Peyer's patch (tissue), 4 donors: ENCODE data around the gene ROBO2.

ENCODE experiments used
- CTCF ChIP-seq, 6 experiments: fragments of 450-650 bp in 4 of 6; fragments of 200-600 bp in 2 of 6; sonication (generic) in 1 of 6; IDR thresholded peaks; one replicate each; pipeline ENCODE4 v1.5.1; 2017 to 2019; ENCODE audit warnings: antibody characterized with exemption in 6 of 6, mild to moderate bottlenecking in 3 of 6, moderate library complexity in 1 of 6
- POLR2A ChIP-seq, 2 donors: fragments of 450-650 bp; IDR thresholded peaks; one replicate each; pipeline ENCODE4 v1.5.1; 2017; ENCODE audit warnings: antibody characterized with exemption in 2 of 2, mild to moderate bottlenecking in 2 of 2, moderate library complexity in 2 of 2

DNA sequence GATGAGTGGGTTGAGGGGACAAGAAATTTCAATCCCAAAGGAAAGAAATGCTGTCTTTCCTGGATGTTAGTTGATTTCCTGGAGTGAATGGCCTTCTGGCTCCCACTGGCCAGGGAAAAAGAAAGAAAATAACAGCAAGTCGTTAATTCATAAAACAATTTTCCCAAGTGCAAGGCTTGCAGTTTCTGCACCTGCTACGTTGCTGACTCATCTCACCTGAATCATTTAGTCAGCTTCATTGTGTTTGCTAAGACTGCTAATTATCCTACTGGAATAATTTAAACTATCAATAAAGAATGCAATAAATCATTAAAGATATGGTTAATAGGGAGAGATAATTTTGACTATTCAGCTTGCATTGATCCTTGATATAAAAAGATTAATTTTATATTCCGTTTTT, 387.6 kb downstream of the ROBO2 start:
- TF ChIP-seq CTCF (IDR thresholded peaks at IDR 0.05) (no peak), POLR2A (IDR thresholded peaks at IDR 0.05) (no peak)
